Fibroblast of peridontal ligament (primary cell): ENCODE data around the gene ZNF426.
"Not testable (repeated sequence)": the region's sequence is repeated elsewhere in the genome, so short reads cannot be mapped to it uniquely, and the experiment has no call there.

Experiments used
- DNase-seq: peaks from one replicate; pipeline ENCODE4 v3.0.0-alpha.2; 2010; ENCODE audit errors: extremely low read depth

Gene ZNF426

GRCh38 chr19:9538183-9539058, at the start of gene ZNF426:
Gene ZNF426 (minus strand): TSS chr19:9538645. CDS start chr19:9536232, 2,413 bp downstream.
- DNase-seq: peak; percentile 95

GRCh38 chr19:9586764-9587163, 48.3 kb upstream of the ZNF426 start:
- DNase-seq: peak; percentile 67

GRCh38 chr19:9584073-9584833, 45.8 kb upstream of the ZNF426 start, which contains the start of gene ZNF121:
Gene ZNF121 (minus strand): TSS chr19:9584504. CDS start chr19:9568097, 16,407 bp downstream.
- DNase-seq: peak; percentile 77

- DNase-seq: not testable (repeated sequence)
These were observed 43.8 kb upstream of the ZNF426 start for GRCh38 chr19:9582081-9582725.

- no peak for DNase-seq
These were observed 42.3 kb upstream of the ZNF426 start for GRCh38 chr19:9580728-9581127.

GRCh38 chr19:9570255-9570654, 31.8 kb upstream of the ZNF426 start:
- DNase-seq: no peak

- DNase-seq: no peak
These were observed 28.3 kb upstream of the ZNF426 start for GRCh38 chr19:9566729-9567128.

GRCh38 chr19:9565900-9566705, 27.7 kb upstream of the ZNF426 start:
- DNase-seq: peak; percentile 12

- no peak for DNase-seq
These were observed 14.3 kb upstream of the ZNF426 start for GRCh38 chr19:9552536-9553274.

GRCh38 chr19:9547870-9548269, 9.4 kb upstream of the ZNF426 start:
- no peak for DNase-seq

GRCh38 chr19:9541281-9541680, 2.8 kb upstream of the ZNF426 start:
- not testable (repeated sequence) for DNase-seq

GRCh38 chr19:9539921-9540320, 1.5 kb upstream of the ZNF426 start:
- not testable (repeated sequence) for DNase-seq

GRCh38 chr19:9539201-9539600, 756 bp upstream of the ZNF426 start:
- DNase-seq: not testable (repeated sequence)

GRCh38 chr19:9535934-9536333, 2.5 kb downstream of the ZNF426 start:
- DNase-seq: no peak

- DNase-seq: no peak
These were observed 6.5 kb downstream of the ZNF426 start for GRCh38 chr19:9531933-9532332.

- peak; percentile 7 for DNase-seq
These were observed 9.6 kb downstream of the ZNF426 start for GRCh38 chr19:9528757-9529336.

GRCh38 chr19:9523885-9524474, 14.5 kb downstream of the ZNF426 start:
- peak; percentile 6 for DNase-seq

GRCh38 chr19:9507285-9507684, 31.2 kb downstream of the ZNF426 start:
- DNase-seq: no peak

GRCh38 chr19:9500796-9501195, 37.6 kb downstream of the ZNF426 start:
- no peak for DNase-seq
